ENCODE measurements around the gene KAT2A.

GRCh38 chr17:42110301-42111264 is 10.6 kb downstream of the KAT2A start:
- TF ChIP-seq EZH2 (IDR thresholded peaks at IDR 0.05), result no peak
- no peak for TF ChIP-seq POLR2AphosphoS5 (IDR thresholded peaks at IDR 0.05; ENCODE audit: borderline replicate concordance, low read depth, low read length)

Measured in SK-N-MC (cell line).